Lung (tissue), 12 donors: Measurements from ENCODE around the gene MYH2. TPM values are rescaled to one million over a fixed set of nuclear protein-coding genes. Genes with fewer than 3 reads are reported as not detected.

Experiments used
- ATAC-seq: fragments of 200-7000 bp; cut with Tn5 transposase; one replicate; pipeline ENCODE4 v1.9.1; 2020; ENCODE audit warnings: moderate number of reproducible peaks; ENCODE audit not compliant: insufficient read depth, low FRiP score
- DNase-seq, 3 donors: peaks; one replicate each; pipeline ENCODE4 v3.0.0-alpha.2; 2013 to 2017
- H3K27ac ChIP-seq, 2 donors: one replicate each; pipeline ENCODE4 v1.5.1; 2013; ENCODE audit warnings: mild to moderate bottlenecking in 2 of 2, moderate library complexity in 2 of 2, control low read depth in 1 of 2, inconsistent platforms in 1 of 2, low read depth in 1 of 2, low read length in 1 of 2
- H3K27me3 ChIP-seq, 3 donors: one replicate each; pipeline ENCODE4 v1.5.1; 2013; ENCODE audit warnings: low read length in 2 of 3; ENCODE audit not compliant: control insufficient read depth in 3 of 3, insufficient read depth in 3 of 3
- H3K36me3 ChIP-seq, 4 donors: one replicate each; pipeline ENCODE4 v1.5.1; 2013; ENCODE audit warnings: low read length in 4 of 4, mild to moderate bottlenecking in 1 of 4, moderate library complexity in 1 of 4; ENCODE audit not compliant: control insufficient read depth in 4 of 4, insufficient read depth in 4 of 4
- H3K4me1 ChIP-seq, 5 donors: one replicate each; pipeline ENCODE4 v1.5.1; 2013; ENCODE audit warnings: low read length in 5 of 5, mild to moderate bottlenecking in 2 of 5, moderate library complexity in 1 of 5; ENCODE audit not compliant: control insufficient read depth in 5 of 5, insufficient read depth in 5 of 5
- H3K4me3 ChIP-seq: one replicate; pipeline ENCODE4 v1.5.1; 2013; ENCODE audit warnings: mild to moderate bottlenecking, control low read depth, moderate library complexity
- H3K9ac ChIP-seq, 2 donors: one replicate each; pipeline ENCODE4 v1.5.1; 2013; ENCODE audit warnings: low read length in 2 of 2, control low read depth in 1 of 2; ENCODE audit not compliant: insufficient read depth in 1 of 2
- H3K9me3 ChIP-seq, 4 donors: one replicate each; pipeline ENCODE4 v1.5.1; 2013; ENCODE audit warnings: low read length in 3 of 4, mild to moderate bottlenecking in 1 of 4, moderate library complexity in 1 of 4; ENCODE audit not compliant: control insufficient read depth in 4 of 4, insufficient read depth in 3 of 4
- WGBS, 2 donors: extraction: QIAGEN DNeasy Blood & Tissue Kit; methylation state at CpG; one replicate each; pipeline ENCODE4 v1.1.7; 2013; 5-methylcytosine and 5-hydroxymethylcytosine counted together
- polyA plus RNA-seq, 2 donors: library from polyadenylated mRNA; stranded (reverse); fragments of 200-250 nt; gene quantifications; one replicate each; pipeline ENCODE4 v1.2.1, GENCODE V29; 2013
- total RNA-seq, 2 donors: library from RNA; depleted of rRNA in 1 of 2; stranded (reverse); fragments of >200 nt in 1 of 2; gene quantifications; one replicate each; pipeline ENCODE4 v1.2.1, GENCODE V29; 2014 to 2021
- TF ChIP-seq, protein P1 (sequence below): IDR thresholded peaks from 2 replicates; pipeline ENCODE4 v1.5.1; 2012; ENCODE audit warnings: mild to moderate bottlenecking; ENCODE audit errors: control extremely low read depth, extremely low read depth
- donor health status: control.
- donor health status: control.
- donor health status: Bipolar disorder and iron deficiency.
- donor health status: healthy.
- donor health status: DM: yes; HTN: yes; CAD: no.

MYH2 gene
- total and polyA plus RNA-seq, 4 donors: 0.02 TPM; not detected in 2

DNA sequence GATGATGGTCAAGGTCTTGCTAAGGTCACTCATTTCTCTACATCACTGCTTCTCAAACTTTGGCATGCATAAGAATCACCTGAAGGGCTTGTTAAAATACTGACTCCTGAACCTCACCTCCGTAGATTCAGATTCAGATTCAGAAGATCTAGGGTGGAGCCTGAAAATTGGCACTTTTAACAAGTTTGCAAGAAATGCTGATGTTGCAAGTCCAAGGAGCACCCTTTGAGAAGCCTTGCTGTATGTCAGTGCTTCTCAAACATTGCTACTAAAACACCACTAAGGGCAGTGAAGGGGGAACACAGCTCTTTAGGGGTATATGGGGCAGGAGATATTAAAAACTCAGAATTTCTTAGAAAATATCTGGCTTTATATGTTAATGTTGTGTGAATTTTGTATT is 17.4 kb downstream of the MYH2 start:
- 77% methylated on average over 1 of the region's 1 CpG for WGBS, 2 donors
- Histone ChIP-seq H3K9me3 (no peaks in the 10 kb centered on the region), H3K4me3 (no peak overlapping the region), H3K9ac (no peak overlapping the region), H3K4me1 (no peaks in the 10 kb centered on the region), H3K27ac (no peak overlapping the region), H3K36me3 (no peaks in the 10 kb centered on the region), H3K27me3 (no peaks in the 10 kb centered on the region)
- no peak for ATAC-seq
- TF ChIP-seq, protein P1, sequence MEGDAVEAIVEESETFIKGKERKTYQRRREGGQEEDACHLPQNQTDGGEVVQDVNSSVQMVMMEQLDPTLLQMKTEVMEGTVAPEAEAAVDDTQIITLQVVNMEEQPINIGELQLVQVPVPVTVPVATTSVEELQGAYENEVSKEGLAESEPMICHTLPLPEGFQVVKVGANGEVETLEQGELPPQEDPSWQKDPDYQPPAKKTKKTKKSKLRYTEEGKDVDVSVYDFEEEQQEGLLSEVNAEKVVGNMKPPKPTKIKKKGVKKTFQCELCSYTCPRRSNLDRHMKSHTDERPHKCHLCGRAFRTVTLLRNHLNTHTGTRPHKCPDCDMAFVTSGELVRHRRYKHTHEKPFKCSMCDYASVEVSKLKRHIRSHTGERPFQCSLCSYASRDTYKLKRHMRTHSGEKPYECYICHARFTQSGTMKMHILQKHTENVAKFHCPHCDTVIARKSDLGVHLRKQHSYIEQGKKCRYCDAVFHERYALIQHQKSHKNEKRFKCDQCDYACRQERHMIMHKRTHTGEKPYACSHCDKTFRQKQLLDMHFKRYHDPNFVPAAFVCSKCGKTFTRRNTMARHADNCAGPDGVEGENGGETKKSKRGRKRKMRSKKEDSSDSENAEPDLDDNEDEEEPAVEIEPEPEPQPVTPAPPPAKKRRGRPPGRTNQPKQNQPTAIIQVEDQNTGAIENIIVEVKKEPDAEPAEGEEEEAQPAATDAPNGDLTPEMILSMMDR: no peak
- DNase-seq: no peak

DNA sequence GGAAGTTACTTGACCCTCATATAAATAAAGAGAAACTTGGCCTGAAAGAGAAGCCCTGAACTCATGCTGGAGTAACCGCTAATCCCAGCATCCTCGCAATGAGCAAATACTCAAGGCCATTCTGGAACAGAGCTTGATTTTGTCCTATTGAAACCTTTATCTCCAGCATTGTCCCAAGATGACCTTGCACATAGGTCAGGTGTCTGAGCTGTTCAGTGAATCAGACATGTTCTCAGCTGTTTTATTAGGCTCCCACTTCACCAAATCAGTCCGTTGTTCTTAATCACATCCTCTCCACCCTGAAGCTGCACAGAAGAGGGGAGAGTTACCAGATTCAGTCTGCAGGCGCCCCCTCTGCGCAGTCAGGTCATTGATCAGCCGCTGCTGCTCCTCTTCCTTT is 22.0 kb downstream of the MYH2 start:
- 81 to 85% methylated on average over 6 of the region's 6 CpGs for WGBS, 2 donors
- ATAC-seq: no peak
- Histone ChIP-seq H3K27me3 (no peaks in the 10 kb centered on the region), H3K27ac (no peak overlapping the region), H3K36me3 (no peaks in the 10 kb centered on the region), H3K4me3 (no peak overlapping the region), H3K4me1 (no peaks in the 10 kb centered on the region), H3K9me3 (peaks cover 0 to 2% (median 0%) of the 10 kb centered on the region in 4 donors), H3K9ac (no peak overlapping the region)
- DNase-seq: no peak
- TF ChIP-seq, protein P1: no peak

DNA sequence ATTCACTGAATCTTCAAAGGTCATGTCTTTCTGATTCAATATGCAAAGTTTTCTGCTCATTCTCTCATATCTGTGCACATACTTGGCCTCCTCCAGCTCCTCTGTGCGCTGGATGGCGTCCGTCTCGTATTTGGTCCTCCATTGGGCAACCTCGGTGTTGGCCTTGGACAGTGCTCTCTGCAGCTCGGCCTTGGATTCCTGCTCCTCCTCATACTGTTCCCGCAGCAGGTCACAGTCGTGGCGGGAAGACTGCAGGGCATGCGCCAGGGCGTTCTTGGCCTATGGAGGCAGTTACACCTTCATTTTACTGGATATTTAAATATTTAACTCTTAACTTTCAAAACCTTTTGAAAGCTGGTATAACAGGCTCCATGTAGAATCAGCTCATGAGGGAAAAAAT is 22.9 kb downstream of the MYH2 start:
- H3K27ac ChIP-seq: no peak overlapping the region
- H3K27me3 ChIP-seq: no peaks in the 10 kb centered on the region
- DNase-seq: no peak
- no peaks in the 10 kb centered on the region for H3K36me3 ChIP-seq
- TF ChIP-seq, protein P1: no peak
- H3K9me3 ChIP-seq: peaks cover 0 to 2% (median 0%) of the 10 kb centered on the region in 4 donors
- H3K4me3 ChIP-seq: no peak overlapping the region
- 90 to 94% methylated on average over 11 of the region's 11 CpGs for WGBS, 2 donors
- H3K9ac ChIP-seq: no peak overlapping the region
- H3K4me1 ChIP-seq: no peaks in the 10 kb centered on the region
- ATAC-seq: no peak

DNA sequence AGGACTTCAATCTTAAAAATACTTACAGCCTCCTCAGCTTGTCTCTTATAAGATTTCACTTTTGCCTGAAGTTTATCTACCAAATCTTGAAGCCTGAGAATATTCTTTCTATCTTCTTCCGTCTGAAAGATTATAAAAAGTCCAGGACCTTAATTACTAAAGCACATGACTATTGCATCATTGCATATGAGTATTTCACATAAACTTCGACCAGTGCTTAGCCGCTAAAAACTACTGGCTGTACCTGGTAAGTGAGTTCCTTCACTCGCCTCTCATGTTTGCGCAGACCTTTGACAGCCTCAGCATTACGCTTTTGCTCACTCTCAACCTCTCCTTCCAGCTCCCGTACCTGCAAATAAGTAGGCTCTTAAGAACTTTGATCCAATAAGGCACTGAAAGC is 26.4 kb downstream of the MYH2 start:
- Histone ChIP-seq H3K9me3 (peaks cover 0 to 3% (median 0%) of the 10 kb centered on the region in 4 donors), H3K36me3 (no peaks in the 10 kb centered on the region), H3K9ac (no peak overlapping the region), H3K4me3 (no peak overlapping the region), H3K27me3 (peaks cover 0 to 3% (median 0%) of the 10 kb centered on the region in 3 donors), H3K27ac (no peak overlapping the region), H3K4me1 (no peaks in the 10 kb centered on the region)
- ATAC-seq (no peak), DNase-seq (no peak)
- 91 to 92% methylated on average over 7 of the region's 7 CpGs for WGBS, 2 donors
- TF ChIP-seq, protein P1: no peak
